Measurements from ENCODE around the gene EMX2.
A peak's percentile ranks its signal among the peaks of the same experiment; 100 is the strongest.

The EMX2 gene

GRCh38 chr10:117532003-117532385, 10.6 kb upstream of the EMX2 start:
- DNase-seq (ENCODE audit: low spot score): no peak

- DNase-seq (ENCODE audit: low spot score): no peak
These were observed 10.0 kb upstream of the EMX2 start for GRCh38 chr10:117532451-117533107.

DNA sequence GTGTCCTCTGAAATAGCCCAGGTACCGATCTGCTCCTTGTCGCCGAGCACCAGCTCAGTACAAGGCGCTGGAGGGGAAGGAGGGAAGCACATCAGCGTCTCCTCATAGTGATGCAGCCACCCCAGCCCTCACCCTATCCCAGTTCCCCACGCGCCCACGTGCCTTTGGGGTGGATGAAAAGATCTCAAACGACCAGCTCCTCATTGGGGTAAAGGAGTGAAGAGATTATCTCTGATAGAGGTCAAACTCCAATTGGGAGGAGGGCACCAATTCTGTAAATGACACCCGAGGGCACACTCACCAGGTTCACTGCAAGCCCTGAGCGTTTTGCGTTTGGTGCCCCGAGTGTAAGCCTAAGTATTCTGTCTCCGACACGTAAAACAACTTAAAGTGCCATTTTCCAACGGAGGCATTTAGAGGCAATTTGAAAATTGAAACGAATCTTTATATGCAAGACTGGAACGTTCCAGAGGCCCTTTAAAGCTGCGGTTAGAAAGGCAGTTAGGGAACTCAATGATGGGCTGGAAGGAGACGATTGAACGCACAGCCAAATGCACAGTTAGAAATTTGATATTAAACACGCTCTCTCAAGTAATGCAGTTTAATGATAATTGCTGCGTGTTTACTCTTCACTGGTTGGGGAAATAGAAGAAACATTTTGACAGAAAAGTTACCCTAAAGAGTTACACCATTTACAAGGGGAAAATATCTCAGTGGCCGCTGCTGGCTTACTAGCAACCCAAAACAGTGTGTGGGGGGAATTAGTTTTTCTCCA, 8.9 kb upstream of the EMX2 start:
- DNase-seq (ENCODE audit: low spot score): no peak

DNA sequence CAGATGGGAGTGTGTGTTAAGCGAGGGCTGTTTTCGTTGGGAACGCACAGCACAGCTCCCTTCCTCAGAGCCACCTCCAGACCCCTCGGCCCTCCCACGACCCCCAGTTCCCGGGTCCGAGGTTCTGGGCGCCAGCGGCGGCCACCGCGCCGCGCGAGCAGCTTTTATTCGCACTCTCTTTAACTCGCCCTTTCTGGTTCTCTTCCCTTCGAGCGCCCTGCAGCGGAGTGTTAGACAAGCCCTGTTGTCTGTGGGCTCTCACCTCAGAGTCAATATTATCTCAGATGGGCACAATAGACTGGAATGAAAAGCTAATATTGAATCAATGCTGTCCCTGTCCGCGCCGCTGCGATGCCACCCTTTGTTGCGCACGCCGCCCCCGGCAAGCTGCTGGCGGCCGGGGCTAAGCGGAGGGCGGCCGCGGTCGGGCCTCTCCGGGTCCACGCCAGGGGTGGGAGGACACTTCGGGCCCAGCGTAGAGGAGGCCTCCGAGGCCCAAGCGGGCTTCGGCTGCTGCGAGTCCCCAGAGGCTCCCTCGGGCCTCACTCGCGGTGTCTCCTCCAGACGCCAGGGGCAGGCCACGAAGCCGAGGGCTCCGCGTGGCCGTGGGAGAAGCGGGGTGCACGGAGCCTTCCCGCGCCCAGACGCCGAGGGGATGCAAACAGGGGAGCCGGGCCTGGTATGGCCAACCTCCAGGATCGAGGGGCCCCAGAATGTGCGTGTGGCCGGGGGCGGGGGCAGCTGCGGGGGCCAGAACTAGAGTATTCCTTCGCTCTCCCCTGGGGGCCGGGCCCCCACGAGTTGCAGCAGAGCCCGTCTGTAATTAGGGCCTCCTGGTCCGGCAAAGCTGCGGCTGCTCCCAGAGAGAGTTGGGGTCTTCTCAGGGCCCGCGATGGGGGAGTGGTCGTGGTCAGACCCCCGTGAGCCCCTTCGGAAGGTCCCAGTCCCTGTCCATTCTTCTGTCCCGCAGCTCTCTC, 7.9 kb upstream of the EMX2 start:
- no peak for DNase-seq (ENCODE audit: low spot score)

DNA sequence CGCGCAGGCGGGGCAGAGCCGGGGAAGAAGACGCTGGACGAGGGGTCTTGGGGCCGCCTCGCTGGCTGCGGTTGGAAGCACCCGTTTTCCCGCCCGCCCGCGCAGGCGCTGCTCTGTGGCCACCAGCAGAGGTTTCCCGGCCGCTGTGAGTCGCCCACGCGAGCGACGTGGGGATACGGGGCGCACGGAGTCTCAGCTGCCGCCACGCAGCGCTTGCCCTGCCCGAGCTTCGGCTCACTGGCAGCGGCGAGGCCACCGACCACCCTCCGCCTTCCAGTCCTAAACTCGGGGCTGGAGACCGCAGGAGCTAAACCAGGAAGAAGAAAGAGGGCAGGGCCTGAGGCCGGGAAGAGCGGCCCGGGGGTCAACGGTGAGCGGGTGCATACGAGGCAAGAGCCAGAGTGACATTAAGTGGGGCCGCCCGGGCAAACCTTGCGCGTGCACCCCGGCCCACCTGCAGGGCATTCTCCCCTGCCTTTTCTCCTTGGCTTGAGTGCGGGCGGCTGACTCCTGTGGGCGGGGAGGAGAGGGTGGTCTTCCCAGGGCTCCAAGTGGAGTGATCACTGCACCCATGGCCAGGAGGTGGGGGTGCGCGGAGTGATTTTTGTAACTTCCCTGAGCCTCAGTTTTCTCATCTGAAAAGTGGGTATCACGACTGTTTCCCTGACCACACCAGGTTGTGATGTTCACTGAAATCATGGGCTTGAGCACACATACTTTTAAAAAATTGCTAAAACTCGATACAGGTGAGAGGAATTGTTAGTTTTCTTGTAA, 7.1 kb upstream of the EMX2 start:
- no peak for DNase-seq (ENCODE audit: low spot score)

GRCh38 chr10:117536072-117536865, 6.3 kb upstream of the EMX2 start:
- no peak for DNase-seq (ENCODE audit: low spot score)

DNA sequence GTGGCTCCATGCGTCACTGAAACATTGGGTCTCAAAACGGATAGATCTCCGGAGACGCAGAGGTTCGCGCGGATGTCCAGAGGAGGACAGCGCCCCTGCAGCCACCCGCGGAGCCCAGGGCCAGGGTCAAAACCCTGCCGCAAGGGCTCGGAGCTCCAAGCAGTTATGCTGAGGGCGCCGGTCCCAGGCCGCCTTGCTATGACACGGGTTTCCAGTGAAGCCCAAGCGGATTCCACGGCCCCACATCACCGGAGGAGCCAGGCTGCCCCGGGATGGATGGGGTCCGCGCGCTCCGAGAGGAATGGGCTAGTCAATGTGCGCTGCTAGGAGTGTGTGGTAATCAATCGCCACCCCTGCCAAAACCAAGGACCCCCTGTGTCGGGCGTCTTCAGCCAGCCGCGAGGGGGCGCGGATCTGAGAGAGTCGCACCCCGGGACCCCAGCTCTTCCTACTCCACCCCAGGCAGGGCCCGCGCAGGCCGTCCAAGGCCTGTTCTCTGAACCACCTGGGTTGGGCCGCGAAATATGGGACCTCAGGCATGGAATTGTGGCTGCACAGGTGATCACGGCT, 5.6 kb upstream of the EMX2 start:
- DNase-seq (ENCODE audit: low spot score): no peak

GRCh38 chr10:117537436-117537903, 5.1 kb upstream of the EMX2 start:
- DNase-seq (ENCODE audit: low spot score): peak; percentile 79

DNA sequence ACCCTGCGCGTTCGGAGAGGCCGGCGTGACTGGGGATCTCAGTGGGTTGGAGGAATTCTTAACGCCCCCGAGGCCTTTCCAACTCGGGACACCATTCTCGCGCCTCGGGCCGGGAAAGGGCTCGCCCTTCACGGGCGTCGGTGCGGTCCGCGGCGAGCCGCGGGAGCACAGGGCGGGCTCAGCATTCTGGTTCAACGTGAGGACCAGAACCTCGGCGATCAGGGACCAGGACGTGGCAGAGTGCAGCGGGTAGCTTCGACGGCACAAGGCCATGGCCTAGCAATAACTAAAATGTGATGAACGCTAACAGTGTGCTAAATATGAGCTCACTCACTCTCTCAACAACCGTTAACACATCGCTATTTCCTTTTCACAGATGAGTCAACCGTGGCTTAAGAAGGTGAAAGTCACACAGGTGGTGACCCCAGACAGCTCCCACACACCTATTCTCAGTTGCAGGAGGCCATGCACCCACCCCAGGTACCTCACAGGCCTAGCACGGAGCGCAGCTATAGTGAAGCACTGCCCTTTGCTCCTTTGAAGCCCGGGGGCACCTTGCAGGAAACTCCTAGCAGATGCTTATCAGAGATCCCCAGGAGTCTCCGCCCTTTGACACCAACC, 4.5 kb upstream of the EMX2 start:
- no peak for DNase-seq (ENCODE audit: low spot score)

DNA sequence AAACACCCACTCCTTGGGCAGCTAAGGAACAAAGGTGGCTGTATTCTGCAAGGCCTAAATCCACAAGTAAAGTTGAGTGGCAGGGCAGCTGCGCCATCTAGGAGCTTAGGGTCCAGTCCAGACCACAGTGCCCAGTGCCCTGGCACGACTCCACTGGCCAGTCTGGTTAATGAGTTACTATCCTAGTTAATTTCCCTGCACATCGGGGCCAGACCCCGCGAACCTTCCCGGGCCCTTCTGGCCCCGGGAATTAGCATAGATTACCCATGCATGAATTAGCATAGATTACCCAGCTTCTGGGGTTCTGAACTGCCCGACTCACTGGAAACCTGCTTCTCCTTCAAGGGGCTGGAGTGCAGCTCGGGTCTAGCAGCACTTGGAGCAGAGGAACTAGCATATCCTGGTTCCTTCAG, 3.2 kb upstream of the EMX2 start:
- DNase-seq (ENCODE audit: low spot score): no peak

GRCh38 chr10:117539903-117540639, 2.5 kb upstream of the EMX2 start:
- DNase-seq (ENCODE audit: low spot score): no peak

DNA sequence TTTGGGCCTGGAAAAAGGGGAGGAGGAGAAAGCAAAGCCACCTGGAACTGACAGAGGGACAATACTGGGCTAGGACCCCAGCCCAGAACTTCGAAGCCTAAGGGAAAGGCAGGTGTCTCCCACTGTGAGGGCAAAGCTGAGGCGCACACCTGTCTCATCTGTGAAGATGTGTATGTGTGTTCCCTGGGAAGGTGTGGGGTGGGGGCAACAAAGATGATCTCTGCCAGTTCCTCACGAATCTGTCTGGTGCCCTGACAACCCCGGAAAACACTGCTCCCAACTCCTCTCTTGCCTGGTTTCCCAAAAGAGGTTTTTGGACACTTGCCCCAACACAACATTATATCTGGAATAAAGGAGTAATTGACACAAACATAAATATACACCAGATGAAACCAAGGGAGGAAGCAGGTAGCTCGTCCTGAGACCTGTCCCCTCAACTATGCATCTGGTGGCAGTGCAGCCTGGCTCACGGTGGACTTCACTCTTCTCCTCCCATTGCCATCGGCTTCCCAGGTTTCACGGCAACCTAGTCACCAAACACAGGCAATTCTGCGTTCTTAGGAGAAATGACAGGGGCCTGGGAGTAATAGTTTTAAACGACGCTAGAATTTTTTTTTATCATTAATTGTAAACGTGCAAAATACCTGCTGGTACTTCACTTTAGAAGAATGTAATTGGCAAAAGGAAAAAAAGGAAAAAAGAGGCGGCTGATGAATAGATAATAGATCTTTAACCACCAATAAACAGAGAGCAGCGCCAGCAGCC, 1.7 kb upstream of the EMX2 start:
- DNase-seq (ENCODE audit: low spot score): no peak

DNA sequence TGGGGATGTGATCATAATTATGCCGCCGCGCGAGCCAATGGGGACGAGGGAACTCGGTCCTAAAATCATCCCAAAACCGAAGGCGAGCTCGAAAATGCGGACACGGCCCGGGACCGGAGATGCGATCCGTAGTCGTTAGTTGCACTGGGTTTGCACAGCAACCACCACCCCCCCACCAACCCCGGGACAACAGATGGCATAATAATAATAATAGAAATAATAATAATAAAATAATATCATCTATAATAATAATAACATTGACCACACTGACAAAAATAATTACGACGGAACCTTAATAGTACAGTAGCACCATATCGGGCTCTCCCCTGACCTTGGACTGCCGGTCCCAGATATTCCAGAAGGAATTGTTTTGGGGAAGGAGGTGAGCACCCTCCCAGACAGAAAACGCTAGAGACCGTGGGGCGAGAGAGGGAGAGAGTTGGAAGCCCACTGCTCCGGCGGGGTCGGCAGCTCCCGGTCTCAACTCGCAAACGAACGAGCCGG, 1.1 kb upstream of the EMX2 start:
- DNase-seq (ENCODE audit: low spot score): no peak

GRCh38 chr10:117541909-117542705, 439 bp upstream of the EMX2 start:
- no peak for DNase-seq (ENCODE audit: low spot score)

- DNase-seq (ENCODE audit: low spot score): no peak
These were observed 868 bp downstream of the EMX2 start for GRCh38 chr10:117543225-117544003.

GRCh38 chr10:117544004-117544701, 1.6 kb downstream of the EMX2 start:
- DNase-seq (ENCODE audit: low spot score): no peak

All from HuH-7.5 (cell line).